MM.1S (cell line): ENCODE results near the gene COL6A3.

Experiments
- DNase-seq: peaks from one replicate; pipeline ENCODE4 v3.0.0-alpha.2; 2015
- H2AFZ ChIP-seq: fragments of 300-600 bp; sonication (generic); 2 replicates; pipeline ENCODE4 v1.6.0; 2016; ENCODE audit warnings: antibody characterized with exemption, low read length
- H3F3A ChIP-seq: fragments of 300-600 bp; sonication (generic); 2 replicates; pipeline ENCODE4 v1.6.1; 2016; ENCODE audit warnings: mild to moderate bottlenecking, antibody characterized with exemption, low read length, moderate library complexity, mixed read lengths; ENCODE audit not compliant: insufficient read depth
- H3K27ac ChIP-seq: fragments of 300-600 bp; sonication (generic); 2 replicates; pipeline ENCODE4 v1.5.1; 2016; ENCODE audit warnings: mild to moderate bottlenecking, low read length
- H3K27me3 ChIP-seq: fragments of 300-600 bp; sonication (generic); replicated peaks from 2 replicates; pipeline ENCODE4 v1.6.0; 2016; ENCODE audit warnings: low read length; ENCODE audit not compliant: insufficient read depth
- H3K36me3 ChIP-seq: fragments of 300-600 bp; sonication (generic); replicated peaks from 2 replicates; pipeline ENCODE4 v1.6.1; 2016; ENCODE audit warnings: mild to moderate bottlenecking, low read length, mixed read lengths; ENCODE audit not compliant: insufficient read depth
- H3K4me1 ChIP-seq: fragments of 300-600 bp; sonication (generic); 2 replicates; pipeline ENCODE4 v1.6.1; 2016; ENCODE audit warnings: low read length, mixed read lengths
- H3K4me2 ChIP-seq: fragments of 300-600 bp; sonication (generic); 2 replicates; pipeline ENCODE4 v1.6.0; 2016; ENCODE audit warnings: low read depth, low read length
- H3K4me3 ChIP-seq: fragments of 300-600 bp; sonication (generic); 2 replicates; pipeline ENCODE4 v1.5.1; 2016; ENCODE audit warnings: low read length, mixed read lengths
- H3K79me2 ChIP-seq: fragments of 300-600 bp; sonication (generic); 2 replicates; pipeline ENCODE4 v1.6.1; 2016; ENCODE audit warnings: mixed run types, low read length, mixed read lengths
- H3K9ac ChIP-seq: fragments of 300-600 bp; sonication (generic); 2 replicates; pipeline ENCODE4 v1.6.1; 2016; ENCODE audit warnings: low read length, mixed read lengths
- H3K9me2 ChIP-seq: fragments of 300-600 bp; sonication (generic); replicated peaks from 2 replicates; pipeline ENCODE4 v1.6.1; 2016; ENCODE audit warnings: mild to moderate bottlenecking, low read length, mixed read lengths; ENCODE audit not compliant: insufficient read depth
- H3K9me3 ChIP-seq: fragments of 300-600 bp; sonication (generic); replicated peaks from 2 replicates; pipeline ENCODE4 v1.6.1; 2016; ENCODE audit warnings: mild to moderate bottlenecking, low read length, mixed read lengths; ENCODE audit not compliant: insufficient read depth
- H4K20me1 ChIP-seq: fragments of 300-600 bp; sonication (generic); 2 replicates; pipeline ENCODE4 v1.6.1; 2016; ENCODE audit warnings: mild to moderate bottlenecking, low read length, moderate library complexity, mixed read lengths; ENCODE audit not compliant: insufficient read depth
- CTCF ChIP-seq: fragments of 300-600 bp; sonication (generic); IDR thresholded peaks from 2 replicates; pipeline ENCODE4 v1.5.1; 2016; ENCODE audit warnings: antibody characterized with exemption, low read length, mixed read lengths
- EZH2 ChIP-seq: fragments of 300-600 bp; sonication (generic); optimal IDR thresholded peaks from 2 replicates; pipeline ENCODE3; 2017; ENCODE audit warnings: low read depth, mild to moderate bottlenecking, antibody characterized with exemption, low read length, mixed read lengths
- EZH2phosphoT487 ChIP-seq: fragments of 300-600 bp; sonication (generic); IDR thresholded peaks from 2 replicates; pipeline ENCODE4 v1.6.1; 2018; ENCODE audit warnings: antibody characterized with exemption, low read length

Gene COL6A3

GRCh38 chr2:237319086-237319820 lies 94.7 kb downstream of the COL6A3 start:
- H3K9ac ChIP-seq = no peak overlapping the region
- no peaks in the 10 kb centered on the region for H3K9me3 ChIP-seq
- no peaks in the 10 kb centered on the region for H3K9me2 ChIP-seq
- DNase-seq = no peak
- no peak overlapping the region for H3K27ac ChIP-seq
- no peaks in the 10 kb centered on the region for H3K36me3 ChIP-seq
- H3K4me2 ChIP-seq = no peak overlapping the region
- TF ChIP-seq EZH2 = no peak
- TF ChIP-seq CTCF = no peak
- no peak overlapping the region for H3K4me3 ChIP-seq
- no peaks in the 10 kb centered on the region for H3K27me3 ChIP-seq
- H3F3A ChIP-seq = no peaks in the 10 kb centered on the region
- H3K4me1 ChIP-seq = no peaks in the 10 kb centered on the region
- no peaks in the 10 kb centered on the region for H4K20me1 ChIP-seq
- no peaks in the 10 kb centered on the region for H3K79me2 ChIP-seq
- no peak overlapping the region for H2AFZ ChIP-seq

- Histone ChIP-seq H3K4me1 (no peaks in the 10 kb centered on the region), H3K4me3 (no peak overlapping the region), H3K9me2 (no peaks in the 10 kb centered on the region), H3K36me3 (no peaks in the 10 kb centered on the region), H3K27ac (no peak overlapping the region), H2AFZ (no peak overlapping the region), H3K9ac (no peak overlapping the region), H3K4me2 (no peak overlapping the region), H3F3A (no peaks in the 10 kb centered on the region), H3K27me3 (no peaks in the 10 kb centered on the region), H3K79me2 (no peaks in the 10 kb centered on the region), H4K20me1 (no peaks in the 10 kb centered on the region), H3K9me3 (no peaks in the 10 kb centered on the region)
- no peak for DNase-seq
- TF ChIP-seq EZH2 (no peak), CTCF (no peak), EZH2phosphoT487 (no peak)
These were observed 97.6 kb downstream of the COL6A3 start for GRCh38 chr2:237316339-237316738.

- Histone ChIP-seq H2AFZ (no peak overlapping the region), H3K9me3 (no peaks in the 10 kb centered on the region), H3K79me2 (no peaks in the 10 kb centered on the region), H3K27ac (no peak overlapping the region), H3K9ac (no peak overlapping the region), H3K27me3 (no peaks in the 10 kb centered on the region), H3K4me2 (no peak overlapping the region), H3K36me3 (no peaks in the 10 kb centered on the region), H4K20me1 (no peaks in the 10 kb centered on the region), H3K9me2 (no peaks in the 10 kb centered on the region), H3K4me1 (no peaks in the 10 kb centered on the region), H3F3A (no peaks in the 10 kb centered on the region), H3K4me3 (no peak overlapping the region)
- TF ChIP-seq EZH2 (no peak), EZH2phosphoT487 (no peak), CTCF (no peak)
- DNase-seq = no peak
These were observed 98.1 kb downstream of the COL6A3 start for GRCh38 chr2:237315829-237316225.
